NCI-H524 treated with DMSO at 0.1 percent for 48 hours (cell line): Measurements from ENCODE around the gene NBR1.
"Not testable (repeated sequence)": the region's sequence is repeated elsewhere in the genome, so short reads cannot be mapped to it uniquely, and the experiment has no call there.

Experiments used
- DNase-seq: peaks from one replicate; lab custom pipeline; 2025; lab: John Stamatoyannopoulos, UW

NBR1 gene

GRCh38 chr17:43212641-43213490 lies 41.9 kb downstream of the NBR1 start:
- no peak for DNase-seq

- DNase-seq: no peak
Measured at GRCh38 chr17:43213545-43213944, 42.5 kb downstream of the NBR1 start.

- DNase-seq: no peak
Measured at GRCh38 chr17:43215341-43215740, 44.3 kb downstream of the NBR1 start.

- DNase-seq: no peak
Measured at GRCh38 chr17:43216369-43216761, 45.4 kb downstream of the NBR1 start.

GRCh38 chr17:43216762-43217613 lies 46.0 kb downstream of the NBR1 start:
- no peak for DNase-seq

GRCh38 chr17:43217614-43218087 lies 46.6 kb downstream of the NBR1 start:
- DNase-seq: no peak

- DNase-seq: no peak
Measured at GRCh38 chr17:43219001-43219400, 48.0 kb downstream of the NBR1 start.

GRCh38 chr17:43219746-43220380 lies 48.8 kb downstream of the NBR1 start:
- DNase-seq: no peak

GRCh38 chr17:43220511-43221125 lies 49.6 kb downstream of the NBR1 start:
- DNase-seq: no peak

- DNase-seq: no peak
Measured at GRCh38 chr17:43224146-43224705, 53.2 kb downstream of the NBR1 start.

- DNase-seq: no peak
Measured at GRCh38 chr17:43226393-43226792, 55.4 kb downstream of the NBR1 start.

GRCh38 chr17:43228020-43228782 lies 57.2 kb downstream of the NBR1 start, which contains the start of gene CCDC200:
Gene CCDC200 (minus strand): TSS chr17:43228623. CDS start chr17:43228554, 69 bp downstream.
- DNase-seq: not testable (repeated sequence)

GRCh38 chr17:43231205-43232020 lies 60.4 kb downstream of the NBR1 start:
- not testable (repeated sequence) for DNase-seq

- not testable (repeated sequence) for DNase-seq
Measured at GRCh38 chr17:43232021-43232699, 61.1 kb downstream of the NBR1 start.

- not testable (repeated sequence) for DNase-seq
Measured at GRCh38 chr17:43233263-43233662, 62.2 kb downstream of the NBR1 start.

- not testable (repeated sequence) for DNase-seq
Measured at GRCh38 chr17:43233877-43234276, 62.9 kb downstream of the NBR1 start, which contains the start of gene RNU2-1. Gene RNU2-1 (minus strand): TSS chr17:43233977.

GRCh38 chr17:43239597-43239996 lies 68.6 kb downstream of the NBR1 start:
- not testable (repeated sequence) for DNase-seq

- not testable (repeated sequence) for DNase-seq
Measured at GRCh38 chr17:43240596-43241352, 69.8 kb downstream of the NBR1 start.
